Mesodermal cell (in vitro differentiated cells): ENCODE data around the gene TWIST2.

ENCODE experiments used
- H3K27ac ChIP-seq: 2 replicates; pipeline ENCODE4 v1.7.0; 2013; ENCODE audit warnings: mild to moderate bottlenecking, low read depth, low read length, moderate library complexity; ENCODE audit not compliant: severe bottlenecking
- H3K36me3 ChIP-seq: 2 replicates; pipeline ENCODE4 v1.7.1; 2013; ENCODE audit warnings: mild to moderate bottlenecking, low read length, moderate library complexity; ENCODE audit not compliant: control insufficient read depth, insufficient read depth
- H3K4me1 ChIP-seq: one replicate; pipeline ENCODE4 v1.7.1; 2013; ENCODE audit warnings: mild to moderate bottlenecking, low read length; ENCODE audit not compliant: insufficient read depth, control insufficient read depth, poor library complexity, severe bottlenecking
- H3K4me3 ChIP-seq: 2 replicates; pipeline ENCODE4 v1.7.0; 2013; ENCODE audit warnings: low read length, control low read depth, mild to moderate bottlenecking; ENCODE audit not compliant: insufficient read depth, poor library complexity, severe bottlenecking; ENCODE audit errors: extremely low read depth
- H3K9me3 ChIP-seq: 2 replicates; pipeline ENCODE4 v1.7.1; 2013; ENCODE audit warnings: mild to moderate bottlenecking, low read length, moderate library complexity; ENCODE audit not compliant: control insufficient read depth
- WGBS, 2 experiments: methylation state at CpG; one replicate each; pipeline ENCODE4 v1.1.5; 2013; ENCODE audit warnings: missing lambda C conversion rate in 2 of 2; ENCODE audit not compliant: insufficient coverage in 2 of 2; 5-methylcytosine and 5-hydroxymethylcytosine counted together

TWIST2 gene

DNA sequence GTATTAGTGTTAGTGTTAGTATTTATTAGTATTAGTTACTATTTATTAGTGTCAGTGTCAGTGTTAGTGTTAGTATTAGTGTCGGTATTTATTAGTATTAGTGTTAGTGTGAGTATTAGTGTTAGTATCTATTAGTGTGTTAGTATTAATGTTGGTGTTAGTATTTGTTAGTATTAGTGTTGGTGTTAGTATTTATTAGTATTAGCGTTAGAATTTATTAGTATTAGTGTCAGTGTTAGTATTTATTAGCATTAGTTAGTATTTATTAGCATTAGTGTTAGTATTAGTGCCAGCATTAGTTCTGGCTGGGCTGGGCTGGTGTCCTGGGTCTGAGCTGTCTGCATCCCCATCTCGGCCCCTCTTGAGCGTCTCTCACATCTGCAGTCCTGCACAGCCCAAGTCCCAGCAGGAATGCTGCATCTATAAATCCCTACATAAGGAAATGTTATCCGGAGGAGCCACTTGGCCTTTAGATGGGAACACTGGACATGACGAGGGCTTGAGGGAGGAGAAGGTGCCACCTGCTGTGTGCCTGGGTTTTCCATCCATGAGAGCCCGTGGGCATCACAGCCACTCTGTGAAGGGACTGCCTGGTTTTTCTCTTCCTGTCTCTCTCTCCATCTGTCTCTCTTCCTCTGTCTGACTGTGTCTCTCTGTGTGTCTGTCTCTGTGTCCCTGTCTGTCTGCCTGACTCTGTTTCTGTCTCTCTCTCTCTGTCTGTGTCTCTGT lies 33.6 kb downstream of the TWIST2 start:
- Histone ChIP-seq H3K4me1 (no peaks in the 10 kb centered on the region), H3K4me3 (no peak overlapping the region), H3K36me3 (no peaks in the 10 kb centered on the region), H3K27ac (no peak overlapping the region), H3K9me3 (no peaks in the 10 kb centered on the region)
- 84 to 89% methylated on average over 5 to 6 of the region's 7 CpGs for WGBS, 2 experiments

DNA sequence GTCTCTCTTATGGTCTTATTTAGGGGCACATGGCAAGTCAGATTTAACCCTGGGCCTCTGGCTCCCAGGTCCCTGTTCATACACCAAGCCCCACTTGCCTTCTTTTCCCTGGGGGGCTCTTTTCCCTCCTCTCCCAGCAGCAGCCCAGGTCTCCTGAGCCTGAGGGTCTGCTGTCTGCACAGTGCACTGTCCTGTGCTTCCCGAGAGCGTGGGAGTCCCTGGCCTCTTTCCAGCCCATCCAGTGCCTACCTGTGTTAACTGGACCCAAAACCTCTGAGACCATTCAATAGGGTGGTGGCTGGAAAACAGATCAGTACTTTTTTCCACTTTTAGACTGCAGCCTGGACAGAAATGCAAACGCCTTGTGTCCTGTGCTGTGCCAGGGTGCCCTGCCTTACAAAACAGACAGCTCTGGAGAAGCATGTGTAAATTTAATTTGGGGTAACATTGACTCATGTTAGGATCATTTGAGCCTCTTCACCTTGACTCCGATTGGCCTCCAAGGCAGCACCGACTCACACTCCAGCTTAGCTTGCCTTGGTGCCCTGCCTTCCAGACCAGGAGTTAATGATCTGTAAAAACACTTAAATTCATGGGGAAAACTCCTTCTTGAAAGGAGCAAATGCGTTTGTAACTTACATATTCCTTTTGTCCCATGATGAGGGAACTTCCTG lies 34.3 kb downstream of the TWIST2 start:
- no peaks in the 10 kb centered on the region for H3K4me1 ChIP-seq
- H3K9me3 ChIP-seq = no peaks in the 10 kb centered on the region
- no peak overlapping the region for H3K27ac ChIP-seq
- H3K36me3 ChIP-seq = no peaks in the 10 kb centered on the region
- 93 to 100% methylated on average over 2 to 5 of the region's 6 CpGs for WGBS, 2 experiments
- H3K4me3 ChIP-seq = no peak overlapping the region

DNA sequence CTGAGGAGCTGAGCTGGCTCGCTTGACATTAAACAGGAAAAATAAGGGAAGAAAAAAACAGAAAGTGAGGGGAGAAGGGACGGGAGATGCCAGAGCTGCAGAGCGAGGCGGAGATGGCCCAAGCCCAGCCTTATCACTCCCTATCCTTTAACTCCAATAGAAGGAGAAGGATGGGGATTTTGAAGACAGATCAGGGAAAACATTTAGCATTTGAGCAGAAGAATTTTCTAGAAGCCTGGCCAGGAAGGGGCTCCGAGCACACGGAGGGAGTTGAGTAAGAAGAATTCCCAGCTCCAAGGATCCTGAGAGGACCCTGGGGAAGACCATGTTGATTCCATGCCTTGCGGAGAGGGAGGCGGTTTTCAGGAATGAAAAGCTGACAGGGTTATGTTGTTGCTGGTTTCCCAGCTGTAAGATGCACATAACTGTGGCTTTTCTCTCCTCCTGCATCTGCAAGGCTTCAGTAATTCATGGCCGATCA lies 35.6 kb downstream of the TWIST2 start:
- no peak overlapping the region for H3K4me3 ChIP-seq
- no peak overlapping the region for H3K27ac ChIP-seq
- no peaks in the 10 kb centered on the region for H3K9me3 ChIP-seq
- H3K4me1 ChIP-seq = no peaks in the 10 kb centered on the region
- WGBS, 2 experiments = 95 to 98% methylated on average over 5 to 6 of the region's 9 CpGs
- no peaks in the 10 kb centered on the region for H3K36me3 ChIP-seq

DNA sequence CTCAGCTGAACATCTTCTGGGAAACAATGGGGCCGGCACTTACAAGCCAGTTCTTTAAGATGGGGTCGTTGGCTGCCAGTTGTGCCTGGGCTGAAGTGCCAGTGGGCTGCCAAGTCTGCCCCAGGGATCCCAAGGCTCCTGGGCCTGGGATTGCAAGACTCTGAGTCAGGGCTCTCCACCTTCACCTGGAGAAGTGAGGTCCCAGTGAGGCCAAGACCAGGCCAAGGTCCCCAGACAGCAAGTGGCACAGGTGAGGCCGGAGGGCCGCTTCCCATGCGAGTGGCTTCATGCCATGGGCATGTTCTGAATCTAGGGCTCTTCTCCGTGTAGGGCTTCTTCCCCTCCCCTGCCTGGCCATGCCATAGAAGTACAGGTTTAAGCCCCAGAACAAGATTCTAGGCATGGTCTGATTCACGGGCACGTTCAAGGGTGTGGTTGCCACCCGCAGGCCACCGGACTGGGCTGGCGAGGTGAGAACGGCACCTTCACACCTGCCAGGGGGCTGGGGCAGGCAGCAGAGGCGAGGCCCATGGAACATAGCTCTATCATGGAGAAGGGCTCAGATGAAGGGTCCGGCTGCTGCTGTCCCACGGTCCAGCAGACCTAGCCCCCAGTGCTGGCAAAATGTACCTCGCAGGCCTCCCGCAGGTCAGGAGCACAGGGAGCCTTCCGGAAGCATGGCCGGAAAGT lies 36.4 kb downstream of the TWIST2 start:
- Histone ChIP-seq H3K4me3 (no peak overlapping the region), H3K27ac (no peak overlapping the region), H3K9me3 (no peaks in the 10 kb centered on the region), H3K4me1 (no peaks in the 10 kb centered on the region), H3K36me3 (no peaks in the 10 kb centered on the region)
- 87 to 89% methylated on average over 16 to 19 of the region's 19 CpGs for WGBS, 2 experiments

DNA sequence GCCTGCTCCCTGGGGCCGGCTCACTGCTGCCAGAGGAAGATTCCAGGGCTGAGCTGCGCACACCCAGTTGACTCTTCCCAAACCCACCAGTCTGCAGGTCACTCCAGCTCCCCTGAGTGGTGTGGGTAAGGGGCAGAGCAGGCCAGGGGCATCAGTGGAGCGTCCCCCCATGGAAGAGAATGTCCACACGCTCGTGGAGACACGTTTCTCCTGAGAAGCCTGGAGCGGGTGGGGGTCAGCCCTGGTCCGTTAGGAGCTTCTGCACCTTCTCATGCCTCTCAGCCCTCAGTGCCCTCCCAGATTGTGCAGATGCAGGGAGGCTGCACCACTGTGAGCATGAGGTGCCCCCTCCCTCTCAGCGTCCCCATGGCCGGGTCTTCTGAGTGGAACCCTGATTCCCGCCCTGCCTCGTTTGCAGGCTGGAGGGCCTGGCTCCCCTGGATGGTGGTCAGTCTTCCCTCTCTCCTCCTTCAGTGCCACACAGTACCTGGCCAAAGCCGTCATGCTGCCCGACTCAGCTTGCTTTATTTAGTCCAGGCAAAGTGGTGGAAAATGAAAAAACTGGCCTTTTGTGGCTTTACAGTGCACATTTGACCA lies 37.0 kb downstream of the TWIST2 start:
- Histone ChIP-seq H3K4me3 (no peak overlapping the region), H3K4me1 (no peaks in the 10 kb centered on the region), H3K27ac (no peak overlapping the region), H3K36me3 (no peaks in the 10 kb centered on the region), H3K9me3 (no peaks in the 10 kb centered on the region)
- 93 to 98% methylated on average over 8 to 14 of the region's 14 CpGs for WGBS, 2 experiments

DNA sequence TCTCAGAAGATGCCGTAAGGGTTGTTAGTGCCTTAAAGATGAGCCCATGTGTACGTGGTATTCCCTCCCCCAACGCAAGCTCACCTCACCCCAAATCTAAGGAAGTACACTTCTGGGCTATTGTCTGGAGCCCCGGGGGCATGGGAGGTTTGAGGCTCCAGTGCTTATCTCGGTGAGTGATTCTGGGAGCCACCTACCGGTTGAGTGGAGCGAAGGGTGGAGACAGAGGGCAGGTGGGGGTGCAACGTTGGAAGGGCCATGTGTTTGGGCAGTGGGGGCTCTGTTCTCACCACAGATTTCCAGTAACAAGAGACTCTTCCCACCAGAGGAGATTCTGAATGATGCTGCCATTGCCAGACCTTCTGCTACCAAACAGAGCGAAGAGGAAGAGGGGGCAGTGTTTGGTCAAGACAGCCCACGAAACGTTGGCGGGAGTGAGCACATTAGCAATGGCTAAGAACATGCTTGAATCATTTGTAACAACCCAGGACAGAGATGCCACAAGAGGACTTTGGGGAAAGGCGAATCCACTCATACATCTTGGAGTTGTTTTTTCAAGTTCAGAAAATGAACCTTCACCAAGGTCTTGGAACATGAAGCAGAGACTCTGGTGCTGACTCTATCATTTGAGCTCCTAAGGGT lies 38.7 kb downstream of the TWIST2 start:
- no peak overlapping the region for H3K4me3 ChIP-seq
- no peaks in the 10 kb centered on the region for H3K36me3 ChIP-seq
- no peaks in the 10 kb centered on the region for H3K4me1 ChIP-seq
- 81 to 87% methylated on average over 5 to 12 of the region's 13 CpGs for WGBS, 2 experiments
- no peaks in the 10 kb centered on the region for H3K9me3 ChIP-seq
- H3K27ac ChIP-seq = no peak overlapping the region

DNA sequence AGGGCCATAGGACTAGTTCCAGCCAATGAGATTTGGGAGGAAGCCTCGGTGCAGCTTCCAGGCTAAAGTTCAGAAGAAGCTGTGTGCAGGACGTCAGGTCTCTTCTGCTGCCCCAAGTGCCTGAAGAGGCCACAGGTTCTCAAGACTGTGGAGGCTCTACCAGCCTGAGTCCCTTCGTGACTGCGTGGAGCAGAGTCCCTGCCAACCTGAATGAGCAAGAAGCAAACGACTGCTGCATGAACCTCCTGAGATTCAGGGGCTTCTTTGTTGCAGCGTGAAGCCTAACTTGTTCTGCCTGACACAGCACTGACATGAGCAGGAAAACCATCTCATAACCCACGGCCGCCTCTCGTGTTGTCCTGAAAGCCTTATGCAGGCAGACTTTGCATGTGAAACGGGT lies 39.7 kb downstream of the TWIST2 start:
- H3K4me3 ChIP-seq = no peak overlapping the region
- WGBS, 2 experiments = 91 to 93% methylated on average over 10 of the region's 10 CpGs
- no peak overlapping the region for H3K27ac ChIP-seq
- no peaks in the 10 kb centered on the region for H3K4me1 ChIP-seq
- no peaks in the 10 kb centered on the region for H3K9me3 ChIP-seq
- no peaks in the 10 kb centered on the region for H3K36me3 ChIP-seq

DNA sequence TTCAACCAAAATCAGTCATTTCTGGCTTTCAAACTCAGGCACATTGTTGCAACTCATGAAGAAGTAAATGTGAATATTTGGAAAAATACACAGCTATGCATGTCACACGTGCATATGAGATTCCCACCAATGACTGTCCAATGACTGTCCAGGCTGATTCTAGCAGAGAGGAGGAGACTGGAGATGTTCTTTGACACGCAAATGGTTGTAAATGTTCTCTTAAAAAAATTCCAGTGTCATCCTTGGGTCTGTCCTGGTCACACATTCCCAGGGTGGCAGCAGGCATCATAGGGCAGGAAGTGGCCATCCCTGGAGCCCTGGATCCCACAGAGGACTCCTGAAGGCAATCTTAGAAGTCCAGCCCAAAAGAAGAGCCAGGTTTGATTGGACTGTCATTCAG lies 40.9 kb downstream of the TWIST2 start:
- no peaks in the 10 kb centered on the region for H3K4me1 ChIP-seq
- H3K36me3 ChIP-seq = no peaks in the 10 kb centered on the region
- 86 to 100% methylated on average over 1 to 2 of the region's 2 CpGs for WGBS, 2 experiments
- no peak overlapping the region for H3K4me3 ChIP-seq
- H3K9me3 ChIP-seq = no peaks in the 10 kb centered on the region
- no peak overlapping the region for H3K27ac ChIP-seq

DNA sequence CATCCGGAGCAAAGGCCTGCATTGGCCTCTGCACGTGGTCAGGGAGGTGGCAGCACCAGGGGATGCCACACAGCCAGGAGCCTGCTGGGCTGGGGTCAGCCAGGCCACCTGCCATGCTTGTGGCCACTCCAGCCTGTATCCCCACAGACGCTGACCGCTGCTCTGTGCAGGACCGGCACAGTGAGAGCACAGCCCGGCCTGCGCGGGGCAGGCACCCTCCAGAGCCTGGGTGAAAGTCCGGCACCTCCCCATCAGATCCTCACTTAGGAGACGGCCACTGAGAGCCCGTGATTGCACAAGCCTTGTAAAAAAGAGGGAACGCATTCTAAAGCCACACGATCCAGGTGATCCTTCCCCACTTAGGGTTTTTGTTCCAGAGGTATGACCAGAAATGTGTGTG lies 42.2 kb downstream of the TWIST2 start:
- 95 to 96% methylated on average over 8 of the region's 13 CpGs for WGBS, 2 experiments
- no peak overlapping the region for H3K27ac ChIP-seq
- no peaks in the 10 kb centered on the region for H3K36me3 ChIP-seq
- no peak overlapping the region for H3K4me3 ChIP-seq
- peaks cover 6% of the 10 kb centered on the region for H3K4me1 ChIP-seq
- H3K9me3 ChIP-seq = no peaks in the 10 kb centered on the region

DNA sequence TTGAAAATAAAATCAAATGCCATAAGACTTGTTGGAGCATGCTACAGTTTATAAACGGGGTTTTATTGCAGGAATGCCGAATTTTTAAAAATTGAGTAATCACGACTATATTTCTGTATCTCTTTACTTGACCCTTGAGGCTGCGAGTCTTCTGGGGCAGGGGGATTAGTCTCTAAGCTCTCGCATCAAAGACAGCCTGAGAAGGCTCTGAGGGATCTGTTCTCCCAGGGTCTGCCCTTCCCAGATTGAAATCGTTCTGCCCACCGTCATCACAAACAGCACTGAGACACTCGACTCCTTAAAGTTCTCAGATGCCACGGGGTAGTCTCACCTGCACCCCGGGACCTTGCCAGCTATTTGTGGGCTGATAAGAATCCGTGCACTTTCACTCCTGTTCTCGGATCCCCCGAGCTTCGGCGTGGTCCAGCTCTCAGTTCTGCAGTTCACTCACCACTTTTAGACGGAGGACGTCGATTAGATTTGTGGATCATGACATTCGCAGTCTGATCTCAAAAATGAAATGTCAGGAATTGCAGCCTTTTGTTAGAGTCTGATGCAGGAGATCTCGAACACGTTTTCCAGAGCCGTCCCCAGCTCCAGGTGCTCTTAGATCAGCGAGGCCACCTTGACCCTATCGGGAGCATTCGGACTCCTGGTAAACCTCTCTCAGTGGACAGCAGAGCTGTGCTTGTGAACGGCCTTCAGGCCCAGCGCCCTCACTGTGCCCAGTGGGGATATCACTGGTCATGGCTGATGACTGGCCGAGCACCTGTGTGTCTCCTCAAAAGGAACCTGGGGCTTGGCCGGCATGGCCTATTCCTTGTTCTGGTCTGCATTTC lies 43.0 kb downstream of the TWIST2 start:
- Histone ChIP-seq H3K9me3 (no peaks in the 10 kb centered on the region), H3K4me1 (peaks cover 12% of the 10 kb centered on the region), H3K27ac (no peak overlapping the region), H3K36me3 (no peaks in the 10 kb centered on the region), H3K4me3 (no peak overlapping the region)
- whole genome bisulfite sequencing, 2 experiments = 95% methylated on average over 29 of the region's 29 CpGs
